DMS153 treated with DMSO at 0.1 percent for 48 hours (cell line): ENCODE results near the gene DCTN2.
A peak's percentile ranks its signal among the peaks of the same experiment; 100 is the strongest.
"Not testable (repeated sequence)": the region's sequence is repeated elsewhere in the genome, so short reads cannot be mapped to it uniquely, and the experiment has no call there.

ENCODE experiments used
- DNase-seq: peaks from one replicate; lab custom pipeline; 2025; ENCODE audit not compliant: unreplicated experiment; lab: John Stamatoyannopoulos, UW

Gene DCTN2

GRCh38 chr12:57529831-57530230, 17.2 kb downstream of the DCTN2 start:
- no peak for DNase-seq

GRCh38 chr12:57528831-57529555, 18.0 kb downstream of the DCTN2 start:
- DNase-seq, result no peak

GRCh38 chr12:57528176-57528575, 18.8 kb downstream of the DCTN2 start:
- no peak for DNase-seq

GRCh38 chr12:57527184-57527583, 19.8 kb downstream of the DCTN2 start:
- DNase-seq, result no peak

GRCh38 chr12:57526477-57527126, 20.4 kb downstream of the DCTN2 start:
- DNase-seq, result no peak

- no peak for DNase-seq
These were observed 21.2 kb downstream of the DCTN2 start for GRCh38 chr12:57525615-57526383.

GRCh38 chr12:57524814-57525614, 22.0 kb downstream of the DCTN2 start:
- no peak for DNase-seq

GRCh38 chr12:57523706-57524614, 23.0 kb downstream of the DCTN2 start:
- no peak for DNase-seq

GRCh38 chr12:57522887-57523705, 23.9 kb downstream of the DCTN2 start:
- DNase-seq, result no peak

- DNase-seq, result peak; percentile 80
These were observed 24.7 kb downstream of the DCTN2 start, which contains the start of gene MBD6 for GRCh38 chr12:57522011-57522886. MBD6 (plus strand) TSS chr12:57522824; CDS start chr12:57524304, 1,480 bp downstream.

- DNase-seq, result no peak
These were observed 25.4 kb downstream of the DCTN2 start for GRCh38 chr12:57521525-57522010.

GRCh38 chr12:57520053-57520818, 26.8 kb downstream of the DCTN2 start, which contains the start of gene DDIT3:
DDIT3 (minus strand) TSS chr12:57520514; CDS start chr12:57517406, 3,108 bp downstream.
- peak; percentile 97 for DNase-seq

GRCh38 chr12:57519796-57520052, 27.3 kb downstream of the DCTN2 start:
- DNase-seq, result no peak

- DNase-seq, result no peak
These were observed 27.8 kb downstream of the DCTN2 start for GRCh38 chr12:57518920-57519795.

- no peak for DNase-seq
These were observed 28.6 kb downstream of the DCTN2 start for GRCh38 chr12:57518176-57518919.

GRCh38 chr12:57517718-57518117, 29.3 kb downstream of the DCTN2 start:
- DNase-seq, result not testable (repeated sequence)
